HEK293 (cell line): Measurements from ENCODE around the gene LRBA.

Source experiments
- CTCF ChIA-PET: fragments of 350-600 bp; formaldehyde crosslinking; extraction: SDS; loops from one replicate; lab custom pipeline; 2021; ENCODE audit warnings: antibody characterized with exemption; lab: Yijun Ruan, JAX
- POLR2A ChIA-PET: fragments of 300-600 bp; formaldehyde crosslinking; extraction: SDS; loops from one replicate; lab custom pipeline; 2020; ENCODE audit warnings: antibody characterized with exemption, inconsistent platforms; lab: Yijun Ruan, JAX
- H3K27ac ChIP-seq: fragments of 200-500 bp; sonication (Bioruptor generic); 2 replicates; pipeline ENCODE4 v1.5.1; 2014; ENCODE audit warnings: low read depth, low read length, control low read depth, inconsistent platforms; ENCODE audit errors: extremely low read depth
- H3K36me3 ChIP-seq, 2 experiments: fragments of 200-500 bp in 1 of 2; sonication (Bioruptor generic) in 1 of 2; 1 replicate in 1 of 2; 2 replicates in 1 of 2; pipeline ENCODE4 v1.5.1; 2014 to 2017; ENCODE audit warnings: inconsistent platforms in 2 of 2, low read length in 2 of 2; ENCODE audit not compliant: control insufficient read depth in 2 of 2, insufficient read depth in 1 of 2
- H3K4me1 ChIP-seq: fragments of 200-500 bp; sonication (Bioruptor generic); 2 replicates; pipeline ENCODE4 v1.5.1; 2014; ENCODE audit warnings: mild to moderate bottlenecking, low read length, inconsistent platforms; ENCODE audit not compliant: control insufficient read depth, insufficient read depth
- H3K4me3 ChIP-seq: 2 replicates; pipeline ENCODE4 v1.5.1; 2011; ENCODE audit warnings: low read depth, mild to moderate bottlenecking, control low read depth, low read length, moderate library complexity
- H3K9me3 ChIP-seq: fragments of 200-500 bp; sonication (Bioruptor generic); 2 replicates; pipeline ENCODE4 v1.5.1; 2014; ENCODE audit warnings: low read depth, low read length, inconsistent platforms; ENCODE audit not compliant: control insufficient read depth, insufficient read depth
- GLI2 ChIP-seq: fragments of 450-650 bp; formaldehyde crosslinking; IDR thresholded peaks from 2 replicates; pipeline ENCODE4; 2017; ENCODE audit warnings: missing biosample characterization, missing genetic modification characterization, low read depth, borderline replicate concordance
- GLIS2 ChIP-seq: fragments of 450-650 bp; formaldehyde crosslinking; IDR thresholded peaks from 2 replicates; pipeline ENCODE4 v1.5.1; 2016; ENCODE audit warnings: missing biosample characterization, missing genetic modification characterization
- KLF1 ChIP-seq: fragments of 450-650 bp; formaldehyde crosslinking; IDR thresholded peaks from 2 replicates; pipeline ENCODE4 v1.5.1; 2016; ENCODE audit warnings: missing biosample characterization, missing genetic modification characterization
- KLF8 ChIP-seq: fragments of 450-650 bp; formaldehyde crosslinking; IDR thresholded peaks from 2 replicates; pipeline ENCODE4 v1.5.1; 2016; ENCODE audit warnings: missing biosample characterization, missing genetic modification characterization
- REPIN1 ChIP-seq: fragments of 450-650 bp; formaldehyde crosslinking; IDR thresholded peaks from 2 replicates; pipeline ENCODE4 v1.5.1; 2017; ENCODE audit warnings: missing biosample characterization, missing genetic modification characterization, low read depth
- ZEB2 ChIP-seq: fragments of 450-650 bp; formaldehyde crosslinking; IDR thresholded peaks from 2 replicates; pipeline ENCODE4 v1.5.1; 2016; ENCODE audit warnings: missing biosample characterization, missing genetic modification characterization
- ZFP41 ChIP-seq: fragments of 450-650 bp; formaldehyde crosslinking; IDR thresholded peaks from 2 replicates; pipeline ENCODE4 v1.5.1; 2016; ENCODE audit warnings: missing biosample characterization, missing genetic modification characterization, borderline replicate concordance
- ZNF175 ChIP-seq: fragments of 450-650 bp; formaldehyde crosslinking; IDR thresholded peaks from 2 replicates; pipeline ENCODE4 v1.5.1; 2016; ENCODE audit warnings: missing biosample characterization, missing genetic modification characterization
- ZNF211 ChIP-seq: fragments of 450-650 bp; formaldehyde crosslinking; IDR thresholded peaks from 2 replicates; pipeline ENCODE4 v1.5.1; 2016; ENCODE audit warnings: low read depth, missing biosample characterization, missing genetic modification characterization
- ZNF221 ChIP-seq: fragments of 450-650 bp; formaldehyde crosslinking; IDR thresholded peaks from 2 replicates; pipeline ENCODE4 v1.5.1; 2017; ENCODE audit warnings: missing biosample characterization, missing genetic modification characterization, borderline replicate concordance
- ZNF302 ChIP-seq: fragments of 450-650 bp; formaldehyde crosslinking; IDR thresholded peaks from 2 replicates; pipeline ENCODE4 v1.5.1; 2016; ENCODE audit warnings: missing biosample characterization, missing genetic modification characterization, low read depth
- ZNF341 ChIP-seq: fragments of 450-650 bp; formaldehyde crosslinking; IDR thresholded peaks from 2 replicates; pipeline ENCODE4; 2016; ENCODE audit warnings: low read depth, missing biosample characterization, missing genetic modification characterization
- ZNF350 ChIP-seq: fragments of 450-650 bp; formaldehyde crosslinking; IDR thresholded peaks from 2 replicates; pipeline ENCODE4 v1.5.0; 2017; ENCODE audit warnings: missing biosample characterization, mild to moderate bottlenecking, missing genetic modification characterization
- ZNF530 ChIP-seq: fragments of 450-650 bp; formaldehyde crosslinking; IDR thresholded peaks from 2 replicates; pipeline ENCODE4 v1.5.1; 2016; ENCODE audit warnings: low read depth, missing biosample characterization, missing genetic modification characterization
- ZNF585B ChIP-seq: fragments of 450-650 bp; formaldehyde crosslinking; IDR thresholded peaks from 2 replicates; pipeline ENCODE4 v1.5.1; 2016; ENCODE audit warnings: missing biosample characterization, missing genetic modification characterization
- ZNF677 ChIP-seq: fragments of 450-650 bp; IDR thresholded peaks from 2 replicates; pipeline ENCODE4 v1.5.0; 2018; ENCODE audit warnings: missing biosample characterization, mild to moderate bottlenecking, missing genetic modification characterization, moderate library complexity
- TF ChIP-seq, protein P1 (sequence below): fragments of 450-650 bp; formaldehyde crosslinking; IDR thresholded peaks from 2 replicates; pipeline ENCODE4 v1.5.1; 2017; ENCODE audit warnings: missing biosample characterization, missing genetic modification characterization
- TF ChIP-seq, protein P2 (sequence below): fragments of 450-650 bp; formaldehyde crosslinking; optimal IDR thresholded peaks from 2 replicates; pipeline ENCODE3; 2016; ENCODE audit warnings: missing biosample characterization, mild to moderate bottlenecking, missing genetic modification characterization
- TF ChIP-seq, protein P3 (sequence below): fragments of 450-650 bp; formaldehyde crosslinking; IDR thresholded peaks from 2 replicates; pipeline ENCODE4 v1.5.1; 2017; ENCODE audit warnings: missing biosample characterization, missing genetic modification characterization
- TF ChIP-seq, protein P4 (sequence below): fragments of 450-650 bp; formaldehyde crosslinking; IDR thresholded peaks from 2 replicates; pipeline ENCODE4 v1.5.1; 2016; ENCODE audit warnings: missing biosample characterization, missing genetic modification characterization

Gene LRBA

DNA sequence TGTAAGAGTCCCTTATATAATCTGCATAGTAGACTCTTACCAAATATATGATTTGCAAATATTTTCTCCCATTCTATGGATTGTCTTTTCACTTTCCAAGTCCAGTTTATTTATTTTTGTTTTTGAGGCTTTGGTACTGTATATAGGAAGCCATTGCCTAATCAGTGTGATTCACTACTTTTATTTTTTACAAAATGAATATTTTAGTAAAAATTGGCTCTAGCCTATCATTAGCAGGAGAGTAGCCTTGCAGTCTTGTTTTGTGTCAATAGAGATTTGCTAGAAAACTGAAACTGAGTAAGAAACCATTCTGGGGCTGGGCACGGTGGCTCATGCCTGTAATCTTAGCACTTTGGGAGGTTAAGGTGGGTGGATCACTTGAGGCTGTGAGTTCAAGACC is 633.1 kb downstream of the LRBA start (continued):
- no peak for TF ChIP-seq REPIN1 (tag by site-specific recombination)
- TF ChIP-seq ZNF221 (tag by site-specific recombination): no peak
- TF ChIP-seq ZNF530 (tag by site-specific recombination): no peak
- no peak for TF ChIP-seq ZNF341 (tag by site-specific recombination)

DNA sequence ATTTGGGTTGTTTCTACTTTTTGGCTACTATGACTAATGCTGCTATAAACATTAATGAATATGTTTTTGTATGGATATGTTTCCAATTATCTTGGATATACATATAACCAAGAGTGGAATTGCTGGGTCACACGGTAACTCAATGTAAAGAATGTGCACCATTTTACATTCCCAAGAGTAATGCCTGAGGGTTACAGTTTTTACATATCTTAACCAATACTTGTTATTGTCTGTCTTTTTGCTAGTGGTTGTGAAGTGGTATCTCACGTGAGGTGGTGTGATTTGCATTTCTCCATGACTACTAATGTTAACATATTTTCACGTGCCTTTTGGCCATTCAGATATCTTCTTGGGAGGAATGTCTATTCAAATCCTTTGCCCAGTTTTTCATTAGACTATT is 633.5 kb downstream of the LRBA start:
- Histone ChIP-seq H3K4me3 (no peak overlapping the region), H3K9me3 (no peaks in the 10 kb centered on the region), H3K27ac (no peak overlapping the region), H3K4me1 (no peaks in the 10 kb centered on the region)
- CTCF ChIA-PET: no interaction called here
- TF ChIP-seq GLI2 (tag by site-specific recombination): no peak
- no peak for TF ChIP-seq ZNF677 (tag by site-specific recombination)
- TF ChIP-seq KLF8: no peak
- no peak for TF ChIP-seq ZNF175 (tag by site-specific recombination)
- no peak for TF ChIP-seq ZFP41 (tag by site-specific recombination)
- no peak for TF ChIP-seq ZNF585B (tag by site-specific recombination)
- no peak for TF ChIP-seq ZNF302 (tag by site-specific recombination)
- no peak for TF ChIP-seq ZNF350
- TF ChIP-seq KLF1 (tag by site-specific recombination): no peak
- no peak for TF ChIP-seq GLIS2 (tag by site-specific recombination)
- TF ChIP-seq, protein P1, sequence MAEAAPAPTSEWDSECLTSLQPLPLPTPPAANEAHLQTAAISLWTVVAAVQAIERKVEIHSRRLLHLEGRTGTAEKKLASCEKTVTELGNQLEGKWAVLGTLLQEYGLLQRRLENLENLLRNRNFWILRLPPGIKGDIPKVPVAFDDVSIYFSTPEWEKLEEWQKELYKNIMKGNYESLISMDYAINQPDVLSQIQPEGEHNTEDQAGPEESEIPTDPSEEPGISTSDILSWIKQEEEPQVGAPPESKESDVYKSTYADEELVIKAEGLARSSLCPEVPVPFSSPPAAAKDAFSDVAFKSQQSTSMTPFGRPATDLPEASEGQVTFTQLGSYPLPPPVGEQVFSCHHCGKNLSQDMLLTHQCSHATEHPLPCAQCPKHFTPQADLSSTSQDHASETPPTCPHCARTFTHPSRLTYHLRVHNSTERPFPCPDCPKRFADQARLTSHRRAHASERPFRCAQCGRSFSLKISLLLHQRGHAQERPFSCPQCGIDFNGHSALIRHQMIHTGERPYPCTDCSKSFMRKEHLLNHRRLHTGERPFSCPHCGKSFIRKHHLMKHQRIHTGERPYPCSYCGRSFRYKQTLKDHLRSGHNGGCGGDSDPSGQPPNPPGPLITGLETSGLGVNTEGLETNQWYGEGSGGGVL (tag by site-specific recombination): no peak
- TF ChIP-seq, all 188 proteins: peak for 0
- H3K36me3 ChIP-seq: no peaks in the 10 kb centered on the region
- POLR2A ChIA-PET: no interaction called here

DNA sequence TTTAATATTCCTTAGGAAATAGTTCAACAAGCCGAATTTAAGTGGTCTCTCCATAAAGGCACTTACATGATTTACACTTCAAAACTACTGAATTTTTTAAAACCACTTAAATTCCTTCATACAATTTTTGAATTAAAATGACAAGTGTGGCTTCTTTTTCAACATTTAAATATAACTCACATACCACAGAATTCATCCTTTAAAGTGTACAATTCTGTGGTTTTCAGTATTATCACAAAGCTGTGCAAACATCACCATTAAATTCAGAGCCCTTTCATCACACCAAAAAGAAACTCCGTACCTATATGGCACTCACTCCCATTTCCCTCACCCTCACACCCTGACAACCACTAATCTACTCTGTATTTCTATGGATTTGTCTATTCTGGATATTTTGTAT is 634.0 kb downstream of the LRBA start:
- POLR2A ChIA-PET: no interaction called here
- CTCF ChIA-PET: no interaction called here

More for the DNA sequence above, 634.0 kb downstream of the LRBA start:
- Histone ChIP-seq H3K36me3 (no peaks in the 10 kb centered on the region), H3K4me3 (no peak overlapping the region), H3K9me3 (no peaks in the 10 kb centered on the region), H3K27ac (no peak overlapping the region), H3K4me1 (no peaks in the 10 kb centered on the region)
- TF ChIP-seq, protein P2, sequence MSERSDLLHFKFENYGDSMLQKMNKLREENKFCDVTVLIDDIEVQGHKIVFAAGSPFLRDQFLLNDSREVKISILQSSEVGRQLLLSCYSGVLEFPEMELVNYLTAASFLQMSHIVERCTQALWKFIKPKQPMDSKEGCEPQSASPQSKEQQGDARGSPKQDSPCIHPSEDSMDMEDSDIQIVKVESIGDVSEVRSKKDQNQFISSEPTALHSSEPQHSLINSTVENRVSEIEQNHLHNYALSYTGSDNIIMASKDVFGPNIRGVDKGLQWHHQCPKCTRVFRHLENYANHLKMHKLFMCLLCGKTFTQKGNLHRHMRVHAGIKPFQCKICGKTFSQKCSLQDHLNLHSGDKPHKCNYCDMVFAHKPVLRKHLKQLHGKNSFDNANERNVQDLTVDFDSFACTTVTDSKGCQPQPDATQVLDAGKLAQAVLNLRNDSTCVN: no peak
- TF ChIP-seq, protein P3, sequence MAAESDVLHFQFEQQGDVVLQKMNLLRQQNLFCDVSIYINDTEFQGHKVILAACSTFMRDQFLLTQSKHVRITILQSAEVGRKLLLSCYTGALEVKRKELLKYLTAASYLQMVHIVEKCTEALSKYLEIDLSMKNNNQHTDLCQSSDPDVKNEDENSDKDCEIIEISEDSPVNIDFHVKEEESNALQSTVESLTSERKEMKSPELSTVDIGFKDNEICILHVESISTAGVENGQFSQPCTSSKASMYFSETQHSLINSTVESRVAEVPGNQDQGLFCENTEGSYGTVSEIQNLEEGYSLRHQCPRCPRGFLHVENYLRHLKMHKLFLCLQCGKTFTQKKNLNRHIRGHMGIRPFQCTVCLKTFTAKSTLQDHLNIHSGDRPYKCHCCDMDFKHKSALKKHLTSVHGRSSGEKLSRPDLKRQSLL: no peak
- TF ChIP-seq, protein P4, sequence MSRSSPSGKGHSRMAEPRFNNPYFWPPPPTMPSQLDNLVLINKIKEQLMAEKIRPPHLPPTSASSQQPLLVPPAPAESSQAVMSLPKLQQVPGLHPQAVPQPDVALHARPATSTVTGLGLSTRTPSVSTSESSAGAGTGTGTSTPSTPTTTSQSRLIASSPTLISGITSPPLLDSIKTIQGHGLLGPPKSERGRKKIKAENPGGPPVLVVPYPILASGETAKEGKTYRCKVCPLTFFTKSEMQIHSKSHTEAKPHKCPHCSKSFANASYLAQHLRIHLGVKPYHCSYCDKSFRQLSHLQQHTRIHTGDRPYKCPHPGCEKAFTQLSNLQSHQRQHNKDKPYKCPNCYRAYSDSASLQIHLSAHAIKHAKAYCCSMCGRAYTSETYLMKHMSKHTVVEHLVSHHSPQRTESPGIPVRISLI: no peak
- TF ChIP-seq ZEB2 (tag by site-specific recombination) (no peak), ZNF211 (no peak)
